ENCODE results near the gene GMCL2.
A peak's percentile ranks its signal among the peaks of the same experiment; 100 is the strongest.
"Not testable (repeated sequence)": the region's sequence is repeated elsewhere in the genome, so short reads cannot be mapped to it uniquely, and the experiment has no call there.

The GMCL2 gene

GRCh38 chr5:178204935-178205748 lies 18.0 kb upstream of the GMCL2 start:
- no peak for DNase-seq

DNA sequence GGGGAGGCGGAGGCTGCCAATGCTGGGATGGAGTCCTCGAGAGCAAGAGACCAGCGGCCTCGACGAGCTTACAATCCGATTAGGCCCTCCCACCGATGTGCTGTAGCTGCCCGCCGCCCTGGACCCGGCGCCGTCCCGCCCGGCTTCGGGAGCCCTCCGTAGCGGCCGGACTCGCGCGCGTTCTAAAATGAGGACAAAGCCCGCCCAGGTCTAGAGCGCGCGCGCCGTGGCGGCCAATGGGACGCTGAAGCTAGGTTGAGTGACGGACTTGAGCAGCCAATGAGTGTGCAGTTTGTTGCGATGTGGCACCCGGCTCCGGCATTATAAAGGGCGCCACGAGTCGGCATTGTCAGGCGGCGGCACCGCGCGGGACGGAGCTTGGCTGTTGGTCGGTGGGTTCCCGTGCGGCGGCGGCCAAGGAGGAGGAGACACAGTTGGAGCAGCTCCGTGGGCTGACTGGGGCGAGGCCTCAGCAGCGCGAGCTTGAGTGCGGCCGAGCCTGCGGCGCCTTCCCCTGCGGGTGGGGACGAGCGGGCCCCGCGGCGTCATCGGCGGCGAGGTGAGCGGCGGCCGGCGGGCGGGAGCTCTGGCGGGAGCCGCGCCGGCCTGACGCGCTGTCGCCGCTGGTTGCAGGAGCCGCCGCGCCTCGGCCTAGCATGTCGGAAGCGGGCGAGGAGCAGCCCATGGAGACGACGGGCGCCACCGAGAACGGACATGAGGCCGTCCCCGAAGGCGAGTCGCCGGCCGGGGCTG lies 17.2 kb upstream of the GMCL2 start, which contains the start of gene HNRNPAB:
Gene HNRNPAB (plus strand): TSS at position 352 of the 753 bp plus-strand sequence. CDS start 305 bp downstream, at position 657.
- peak; percentile 77 for DNase-seq

DNA sequence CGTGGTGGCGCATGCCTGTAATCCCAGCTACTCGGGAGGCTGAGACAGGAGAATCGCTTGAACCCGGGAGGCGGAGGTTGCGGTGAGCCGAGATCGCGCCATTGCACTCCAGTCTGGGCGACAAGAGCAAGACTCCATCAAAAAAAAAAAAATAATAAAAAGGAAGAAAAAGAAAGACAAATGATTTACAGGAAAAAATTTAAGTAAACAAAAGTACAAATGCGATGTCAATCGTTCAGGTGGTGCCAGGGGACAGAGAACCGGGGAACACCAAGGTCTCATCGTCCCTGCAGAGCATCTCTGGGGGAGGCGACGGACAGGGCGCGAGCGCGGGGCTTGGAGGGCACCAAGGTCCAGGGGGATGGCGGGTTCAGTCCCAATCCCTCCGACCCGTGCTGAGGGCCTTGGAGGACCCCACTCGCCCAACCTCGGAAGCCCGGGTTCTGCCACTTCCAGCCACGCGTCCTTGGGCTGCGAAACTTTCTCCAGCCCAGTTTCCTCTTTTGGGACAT lies 16.6 kb upstream of the GMCL2 start:
- no peak for DNase-seq

GRCh38 chr5:178202541-178202940 lies 15.4 kb upstream of the GMCL2 start:
- no peak for DNase-seq

DNA sequence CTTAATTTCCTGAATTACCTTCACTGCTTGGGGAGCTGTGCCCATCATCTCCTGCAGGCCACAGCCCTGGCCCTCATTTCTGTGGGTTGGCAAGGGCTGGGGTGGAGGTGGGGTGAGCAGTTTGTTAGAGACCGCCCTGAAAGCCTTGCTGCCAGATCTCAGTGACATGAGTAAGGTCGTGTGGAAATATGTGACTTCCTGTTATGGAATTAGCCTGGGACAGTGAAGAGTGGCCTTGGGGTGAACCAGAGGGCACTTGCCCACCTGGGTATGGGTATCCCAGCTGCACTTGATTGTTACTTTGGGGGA lies 14.7 kb upstream of the GMCL2 start:
- no peak for DNase-seq

GRCh38 chr5:178201221-178201926 lies 14.2 kb upstream of the GMCL2 start:
- no peak for DNase-seq

- DNase-seq: no peak
Measured at GRCh38 chr5:178199581-178200434, 12.6 kb upstream of the GMCL2 start.

DNA sequence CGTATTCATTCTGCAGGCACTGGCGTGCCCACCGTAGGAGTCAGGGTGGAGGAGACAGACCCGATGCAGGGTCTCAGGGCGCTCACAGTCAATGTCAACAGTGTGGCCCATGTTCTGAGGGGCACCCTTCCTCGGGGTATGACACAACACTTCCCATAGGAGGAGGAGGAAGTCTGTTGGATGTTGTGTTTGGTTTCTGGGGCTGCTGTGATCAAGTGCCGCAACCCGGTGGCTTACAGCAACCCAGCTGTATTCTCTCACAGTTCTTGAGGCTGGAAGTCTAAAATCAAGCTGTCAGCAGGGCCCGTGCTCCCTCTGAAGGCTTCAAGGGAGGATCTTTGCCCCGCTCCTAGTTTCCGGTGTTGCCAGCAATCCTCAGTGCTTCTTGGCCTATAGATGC lies 11.5 kb upstream of the GMCL2 start:
- DNase-seq: no peak

GRCh38 chr5:178198151-178198550 lies 11.0 kb upstream of the GMCL2 start:
- DNase-seq: not testable (repeated sequence)

DNA sequence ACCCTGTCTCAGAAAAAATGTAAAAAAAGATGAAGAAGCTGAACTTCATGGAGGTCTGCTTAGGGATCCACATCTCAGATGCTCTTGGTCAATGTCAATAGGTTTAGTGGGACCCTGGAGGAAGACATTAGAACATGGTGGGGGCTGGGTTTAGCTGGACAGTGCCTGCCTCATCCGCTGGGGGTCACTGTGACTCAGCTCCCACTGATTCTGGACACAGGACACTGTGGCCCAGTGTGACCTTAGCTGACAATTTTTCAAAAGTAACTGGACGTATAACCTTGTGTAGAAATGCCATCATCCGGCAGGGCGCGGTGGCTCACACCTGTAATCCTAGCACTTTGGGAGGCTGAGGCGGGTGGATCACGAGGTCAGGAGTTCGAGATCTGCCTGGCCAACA lies 9.8 kb upstream of the GMCL2 start:
- no peak for DNase-seq

DNA sequence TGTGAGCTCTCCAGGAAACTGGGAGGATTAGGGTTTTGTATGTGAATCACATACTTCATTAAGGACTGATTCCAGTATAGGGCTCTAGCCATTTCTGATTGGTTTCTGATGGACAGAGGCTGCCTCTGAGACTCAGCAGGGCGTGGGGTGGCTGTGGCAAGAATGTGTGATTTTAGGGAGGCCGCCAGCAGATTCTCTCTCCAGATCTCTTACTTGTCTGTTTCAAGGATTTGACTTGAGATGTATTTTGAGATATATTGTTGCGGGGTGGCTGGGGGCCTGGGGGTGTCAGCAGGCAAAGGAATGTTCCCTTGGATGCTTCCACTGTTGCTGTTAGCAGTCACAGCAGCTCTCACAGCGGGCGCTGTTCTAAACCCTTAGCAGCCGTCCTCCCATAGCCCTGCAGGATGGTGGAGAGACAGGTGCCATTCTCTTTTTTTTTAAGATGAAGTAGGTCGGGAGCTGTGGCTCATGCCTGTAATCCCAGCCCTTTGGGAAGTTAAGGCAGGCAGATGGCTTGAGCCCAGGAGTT lies 9.2 kb upstream of the GMCL2 start:
- no peak for DNase-seq

DNA sequence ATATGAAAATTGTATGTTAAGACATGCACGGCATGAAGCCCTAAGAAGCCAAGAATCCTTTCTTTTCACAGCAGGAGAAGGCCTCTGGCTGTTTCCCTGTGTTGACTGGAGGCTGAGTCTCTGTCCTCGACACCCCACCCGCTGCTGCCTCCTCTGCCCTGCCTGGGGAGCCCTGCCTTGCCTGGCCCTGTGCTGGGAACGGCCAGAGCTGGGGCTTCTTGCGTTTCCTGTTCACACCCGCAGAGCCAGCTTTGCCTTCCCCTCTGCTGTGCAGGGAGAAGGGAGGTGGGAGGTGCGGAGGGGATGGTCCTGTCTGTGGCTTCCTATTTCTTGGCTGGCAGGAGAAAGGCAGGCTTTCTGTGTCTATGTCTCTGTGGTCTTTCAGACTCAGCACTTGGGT lies 6.9 kb upstream of the GMCL2 start:
- DNase-seq: no peak

GRCh38 chr5:178193251-178193809 lies 6.2 kb upstream of the GMCL2 start:
- no peak for DNase-seq

GRCh38 chr5:178192787-178193186 lies 5.6 kb upstream of the GMCL2 start:
- DNase-seq: no peak

DNA sequence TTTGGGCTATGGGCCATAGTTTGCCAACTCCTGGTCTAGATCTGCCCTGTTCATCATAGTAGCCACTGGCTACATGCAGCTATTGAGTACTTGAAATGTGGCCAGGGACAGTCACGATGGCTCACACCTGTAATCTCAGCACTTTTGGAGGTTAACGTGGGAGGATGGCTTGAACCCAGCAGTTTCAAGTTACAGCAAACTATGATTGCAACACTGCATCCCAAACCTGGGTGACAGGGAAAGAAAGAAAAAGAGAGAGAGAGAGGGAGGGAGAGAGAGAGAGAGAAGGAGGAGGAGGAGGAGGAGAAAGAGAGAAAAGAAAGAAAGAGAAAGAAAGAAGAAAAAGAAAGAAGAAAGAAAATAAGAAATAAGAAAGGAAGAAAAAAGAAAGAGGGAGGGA lies 5.1 kb upstream of the GMCL2 start:
- no peak for DNase-seq

- DNase-seq: no peak
Measured at GRCh38 chr5:178191661-178192060, 4.5 kb upstream of the GMCL2 start.

GRCh38 chr5:178189433-178189832 lies 2.3 kb upstream of the GMCL2 start:
- no peak for DNase-seq

GRCh38 chr5:178186427-178186826 lies 744 bp downstream of the GMCL2 start:
- DNase-seq: no peak

DNA sequence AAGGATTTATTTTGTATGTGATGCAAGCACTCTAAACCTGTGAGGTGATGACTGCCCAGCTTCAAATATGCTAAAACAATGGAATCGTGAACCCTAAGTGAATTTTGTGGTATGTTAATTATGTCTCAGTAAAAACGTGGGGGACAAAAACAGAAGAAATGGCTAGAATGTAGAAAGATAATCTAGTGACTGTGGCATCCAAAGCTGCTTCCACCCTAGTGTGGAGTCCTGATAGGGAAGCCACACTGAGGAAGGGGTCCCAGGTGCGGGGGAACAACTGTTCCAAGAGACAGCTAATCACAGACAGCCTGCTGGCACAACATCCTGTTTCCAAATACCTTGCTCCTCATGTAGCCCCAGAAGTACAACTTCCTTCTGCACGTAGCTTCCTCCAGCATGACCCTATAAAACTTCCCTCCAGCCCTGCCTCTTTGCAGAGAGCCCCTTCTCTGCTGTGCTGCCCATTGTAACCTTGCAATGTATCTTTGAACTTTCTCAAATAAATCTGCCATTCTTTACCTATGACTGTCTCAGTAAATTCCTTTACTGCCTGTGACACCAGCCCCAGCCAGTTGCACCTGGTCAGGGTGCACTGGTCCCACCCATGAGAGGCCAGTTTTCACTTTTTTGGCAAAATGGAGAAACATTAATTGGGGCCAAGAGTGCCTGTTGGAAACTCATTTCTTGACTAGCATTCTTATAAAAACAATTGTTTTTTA lies 4.9 kb downstream of the GMCL2 start:
- DNase-seq: no peak

GRCh38 chr5:178180141-178180863 lies 6.9 kb downstream of the GMCL2 start:
- no peak for DNase-seq

- DNase-seq: no peak
Measured at GRCh38 chr5:178177569-178177968, 9.6 kb downstream of the GMCL2 start.

Measured in SHP77 treated with DMSO at 0.1 percent for 48 hours (cell line).